Measurements from ENCODE around the gene LNPEP.
A peak's percentile ranks its signal among the peaks of the same experiment; 100 is the strongest.

The LNPEP gene

DNA sequence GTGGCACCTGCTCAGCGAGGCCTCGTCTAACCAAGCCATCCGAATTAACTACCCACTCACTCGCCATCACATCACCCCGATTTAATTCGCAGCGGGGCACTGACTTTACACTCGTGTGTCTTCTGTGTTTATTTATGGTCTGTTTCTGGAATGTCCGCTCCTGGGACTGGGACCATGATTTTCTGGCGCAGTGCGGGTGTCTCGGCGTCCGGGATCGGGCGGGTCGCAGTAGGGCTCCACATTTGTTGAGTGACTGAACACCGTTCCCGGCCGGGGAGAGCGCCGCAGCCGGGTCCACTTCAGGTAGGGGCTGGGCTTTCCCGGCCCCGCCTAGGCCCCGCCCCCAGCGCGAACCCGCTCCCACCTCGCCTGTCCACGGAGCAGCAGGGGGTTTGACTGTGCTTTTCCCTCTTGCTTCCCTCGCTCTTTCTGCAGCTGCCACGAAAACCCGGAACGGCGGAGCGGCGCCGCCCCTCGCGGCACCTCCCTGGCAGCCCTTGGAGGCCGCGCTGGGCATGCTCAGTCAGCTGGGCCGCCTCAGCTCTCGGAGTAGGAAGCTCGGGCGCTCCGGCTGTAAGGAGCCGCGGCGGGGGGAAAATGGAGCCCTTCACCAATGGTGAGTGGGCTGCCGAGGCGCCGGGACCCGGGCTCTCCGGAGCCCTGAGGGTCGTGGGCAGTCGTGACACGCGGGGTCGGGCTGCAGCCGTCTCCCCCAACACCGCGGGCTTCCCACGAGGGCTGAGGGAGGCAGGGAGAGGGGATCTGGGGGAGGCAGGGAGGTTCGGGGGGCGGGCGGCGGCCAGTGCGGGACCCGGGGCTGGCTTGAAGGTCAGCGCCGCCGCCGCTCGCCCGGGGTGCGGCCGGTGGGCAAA is at the start of gene LNPEP:
LNPEP (plus strand) TSS at position 522 of the 872 bp plus-strand sequence; CDS start at position 598, 76 bp downstream.
- DNase-seq: peak; percentile 99

DNA sequence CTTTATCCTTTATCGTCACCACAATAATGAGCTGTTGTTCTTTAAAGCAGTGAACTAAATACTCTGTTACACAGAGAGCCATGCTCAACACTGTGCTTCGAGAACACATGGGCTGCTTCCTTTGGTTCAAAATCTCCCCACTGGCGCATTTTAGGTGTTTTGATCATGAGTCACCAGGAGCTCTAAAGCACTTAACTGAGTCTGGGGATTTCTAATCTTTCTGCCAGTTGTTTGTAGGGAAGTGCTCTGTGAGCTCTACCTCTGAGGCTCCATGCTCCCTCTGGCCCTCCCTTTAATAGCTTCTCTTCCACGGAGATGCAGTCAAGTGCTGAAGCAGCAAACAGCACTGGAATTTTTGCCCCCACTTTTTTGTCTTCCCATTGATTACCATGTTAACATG is 42.5 kb upstream of the LNPEP start:
- peak; percentile 87 for DNase-seq

DNA sequence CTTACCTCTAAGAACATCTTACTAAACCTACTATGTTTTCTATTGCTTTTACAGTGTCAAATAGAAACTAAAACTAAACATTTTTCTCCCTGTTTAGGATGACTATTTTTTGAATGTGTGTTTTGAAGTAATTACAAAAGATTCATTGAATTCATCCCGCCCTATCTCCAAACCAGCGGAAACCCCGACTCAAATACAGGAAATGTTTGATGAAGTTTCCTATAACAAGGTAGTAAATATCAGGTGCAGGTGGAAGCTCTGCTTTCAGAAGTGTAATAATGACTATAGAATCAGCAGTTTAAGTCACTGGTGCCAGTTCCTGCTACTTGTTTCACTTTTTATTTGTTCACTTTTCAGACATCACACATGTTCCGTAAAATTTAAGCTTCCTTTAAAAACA is 39.6 kb upstream of the LNPEP start:
- DNase-seq: no peak

DNA sequence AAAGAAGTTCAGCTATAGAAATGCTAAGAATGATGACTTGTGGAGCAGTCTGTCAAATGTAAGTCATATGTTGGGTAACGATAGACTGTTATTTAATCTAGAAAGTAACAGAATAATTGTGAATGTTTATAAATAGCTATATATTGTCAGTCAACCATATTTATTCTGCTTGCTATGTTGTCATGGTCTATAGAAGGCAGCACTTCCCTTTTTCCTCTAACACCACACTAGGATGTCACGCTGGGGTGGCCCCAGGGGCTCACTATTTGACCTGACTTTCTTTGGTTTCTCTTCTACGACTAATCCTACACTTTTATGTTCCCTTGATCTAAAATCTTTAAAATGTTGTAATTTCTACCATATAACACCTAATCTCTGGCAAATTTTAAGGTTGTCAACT is 39.1 kb upstream of the LNPEP start:
- no peak for DNase-seq

DNA sequence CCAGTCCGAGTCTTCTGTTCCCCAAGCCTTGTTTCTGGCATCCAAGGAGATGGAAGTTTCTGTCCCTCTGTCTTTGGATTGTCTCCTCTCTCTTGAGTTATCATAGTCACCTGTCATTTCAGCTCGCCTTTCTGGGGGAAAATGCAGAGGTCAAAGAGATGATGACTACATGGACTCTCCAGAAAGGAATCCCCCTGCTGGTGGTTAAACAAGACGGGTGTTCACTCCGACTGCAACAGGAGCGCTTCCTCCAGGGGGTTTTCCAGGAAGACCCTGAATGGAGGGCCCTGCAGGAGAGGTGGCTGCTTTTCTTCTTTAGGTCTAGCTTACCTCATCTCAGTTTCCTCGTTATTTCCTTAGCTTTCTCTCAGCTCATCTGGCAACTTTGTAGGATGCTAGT is 34.5 kb upstream of the LNPEP start:
- no peak for DNase-seq

DNA sequence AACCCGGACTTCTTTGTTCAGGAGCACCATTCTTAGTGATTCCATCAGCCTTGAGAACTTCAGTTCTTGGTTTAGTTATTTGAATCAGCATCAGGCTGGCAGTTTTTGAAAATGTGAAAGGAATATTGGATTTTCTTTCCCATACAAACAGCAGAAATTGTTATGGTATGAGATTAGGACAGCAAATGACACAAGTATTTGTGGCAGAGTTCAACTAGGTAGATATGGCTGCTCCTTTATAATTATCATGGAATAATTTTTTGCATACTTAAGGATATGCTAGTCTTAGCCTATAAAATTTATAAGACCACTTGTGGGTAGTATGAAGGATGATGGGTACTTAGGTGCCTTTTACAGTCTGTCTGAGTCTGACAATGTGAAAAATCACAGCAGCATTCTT is 34.0 kb upstream of the LNPEP start:
- DNase-seq: no peak

DNA sequence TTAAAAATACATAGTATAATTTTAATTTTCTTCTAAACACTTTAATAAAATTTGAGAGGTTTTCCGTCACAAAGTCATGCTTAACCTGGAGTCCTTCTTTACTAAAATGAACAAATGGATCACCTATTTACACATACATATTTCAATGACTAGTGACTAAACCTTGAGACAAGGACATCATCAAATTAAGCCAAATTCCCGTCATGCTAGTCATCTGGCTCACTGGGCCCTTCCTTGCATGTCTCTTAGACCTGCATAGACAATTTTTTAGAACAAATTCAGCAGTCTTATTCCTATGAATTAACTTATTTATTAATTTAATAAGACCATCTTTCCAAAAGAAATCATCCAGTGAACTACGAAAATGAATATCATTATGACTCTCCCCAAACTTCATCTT is 33.0 kb upstream of the LNPEP start:
- no peak for DNase-seq

DNA sequence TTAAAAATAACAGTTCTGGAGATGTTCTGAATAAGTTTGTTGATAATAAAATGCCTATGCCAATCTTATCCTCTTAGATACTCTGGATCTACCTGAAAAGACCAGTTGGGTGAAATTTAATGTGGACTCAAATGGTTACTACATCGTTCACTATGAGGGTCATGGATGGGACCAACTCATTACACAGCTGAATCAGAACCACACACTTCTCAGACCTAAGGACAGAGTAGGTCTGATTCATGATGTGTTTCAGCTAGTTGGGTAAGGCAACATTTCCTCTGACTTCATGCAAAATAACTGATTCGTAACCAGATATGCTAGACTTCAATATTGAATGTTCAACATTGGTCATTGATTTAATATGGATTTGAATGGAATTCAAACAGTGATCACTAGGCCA is 32.6 kb upstream of the LNPEP start:
- DNase-seq: no peak

DNA sequence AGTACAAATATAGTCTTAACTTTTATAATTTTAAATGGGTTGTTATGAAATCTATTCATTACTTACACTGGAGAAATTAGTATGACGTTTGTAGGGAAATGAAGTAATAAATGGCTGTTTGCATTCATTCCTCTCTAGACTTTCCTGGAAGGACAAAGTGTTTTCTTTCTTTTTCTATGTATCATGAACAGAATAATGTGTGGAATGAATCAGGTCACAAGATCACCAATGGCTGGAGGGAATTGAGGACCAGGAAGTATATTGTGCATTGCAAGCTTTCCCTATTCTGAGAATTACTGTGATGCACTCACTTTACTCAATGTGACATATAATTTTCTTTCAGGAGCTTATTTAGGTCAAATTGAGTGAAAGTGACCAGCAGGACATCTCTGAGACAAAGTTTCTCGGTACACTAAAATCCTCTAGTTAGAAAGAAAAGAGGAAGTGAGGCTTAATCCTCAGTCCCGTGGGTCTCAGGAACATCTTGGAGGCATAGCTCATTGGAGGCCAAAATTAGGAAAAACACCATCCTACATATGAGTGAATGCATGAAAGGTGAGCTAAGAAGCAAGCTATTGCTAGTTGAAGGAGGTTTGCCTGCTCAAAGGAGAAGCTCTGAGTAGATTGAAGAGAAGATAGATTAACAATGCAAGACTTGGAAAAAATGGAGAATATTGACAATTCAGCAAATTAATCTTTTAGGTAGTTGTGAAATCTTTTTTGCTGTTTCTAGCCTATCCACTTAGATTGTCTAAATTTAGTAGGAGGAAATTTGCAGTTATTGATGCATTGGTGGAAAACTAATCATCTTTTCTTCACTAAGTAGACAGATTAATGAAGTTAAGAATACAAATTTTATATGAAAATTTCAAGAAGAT is 31.6 kb upstream of the LNPEP start:
- no peak for DNase-seq

DNA sequence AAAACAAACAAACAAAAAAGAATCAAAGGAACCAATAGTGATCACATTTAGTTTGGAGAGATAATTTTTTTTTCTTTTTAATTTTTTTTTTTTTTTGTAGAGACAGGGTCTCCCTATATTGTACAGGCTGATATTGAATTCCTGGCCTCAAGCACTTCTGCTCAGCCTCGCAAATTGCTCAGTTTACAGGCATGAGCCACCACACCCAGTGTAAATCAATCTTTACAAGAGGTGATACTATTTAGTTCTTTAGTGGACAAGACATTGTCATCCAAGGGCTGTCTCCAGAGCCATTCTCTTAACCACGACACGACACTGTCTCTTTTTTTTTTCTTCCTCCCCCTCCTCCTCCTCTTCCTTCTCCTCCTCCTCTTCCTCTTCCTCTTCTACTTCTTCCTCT is 30.0 kb upstream of the LNPEP start:
- DNase-seq: no peak

DNA sequence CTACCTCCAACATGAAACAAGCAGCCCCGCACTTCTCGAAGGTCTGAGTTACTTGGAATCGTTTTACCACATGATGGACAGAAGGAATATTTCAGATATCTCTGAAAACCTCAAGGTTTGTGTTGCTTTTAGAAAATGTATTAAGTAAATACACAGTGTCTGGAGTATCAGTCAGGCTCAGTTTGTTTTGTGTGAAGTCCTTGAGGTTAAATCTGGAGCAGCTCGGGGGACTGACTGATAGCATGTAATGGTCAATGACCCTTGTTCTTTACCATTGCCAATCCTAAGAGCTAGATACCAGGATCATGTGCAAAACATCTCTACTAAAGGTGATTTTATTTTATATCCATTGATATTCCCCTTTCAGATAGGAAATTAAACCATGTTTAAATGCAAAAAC is 26.9 kb upstream of the LNPEP start:
- DNase-seq: no peak

DNA sequence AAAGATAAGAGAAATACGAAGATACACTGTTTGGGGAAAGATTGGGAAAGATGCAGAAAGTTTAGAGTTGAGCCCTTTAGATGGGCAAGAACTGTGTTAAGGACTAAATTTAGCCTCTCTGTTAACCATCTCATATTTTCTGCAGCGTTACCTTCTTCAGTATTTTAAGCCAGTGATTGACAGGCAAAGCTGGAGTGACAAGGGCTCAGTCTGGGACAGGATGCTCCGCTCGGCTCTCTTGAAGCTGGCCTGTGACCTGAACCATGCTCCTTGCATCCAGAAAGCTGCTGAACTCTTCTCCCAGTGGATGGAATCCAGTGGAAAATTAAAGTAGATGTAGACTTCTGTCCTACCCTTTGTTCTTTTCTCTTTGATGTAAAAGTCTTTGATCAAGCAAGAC is 26.4 kb upstream of the LNPEP start:
- DNase-seq: no peak

DNA sequence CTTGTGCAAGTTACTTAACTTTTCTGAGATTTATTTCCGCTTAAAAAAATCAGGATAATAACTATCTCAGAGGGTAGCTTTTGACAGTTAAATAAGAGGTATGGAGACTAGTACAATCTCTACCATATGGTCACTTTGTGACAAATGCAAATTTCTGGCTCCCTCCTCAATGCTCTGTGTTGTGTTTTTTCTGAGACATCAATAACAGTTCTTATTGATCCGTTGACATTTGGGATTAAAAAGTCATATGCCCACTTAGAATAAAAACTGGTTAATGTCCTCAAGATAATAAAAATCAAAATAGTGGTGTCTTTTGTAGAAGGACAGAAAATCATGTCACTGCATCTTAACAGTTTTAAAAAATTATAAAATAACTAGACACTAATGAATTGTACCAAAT is 24.7 kb upstream of the LNPEP start:
- no peak for DNase-seq

DNA sequence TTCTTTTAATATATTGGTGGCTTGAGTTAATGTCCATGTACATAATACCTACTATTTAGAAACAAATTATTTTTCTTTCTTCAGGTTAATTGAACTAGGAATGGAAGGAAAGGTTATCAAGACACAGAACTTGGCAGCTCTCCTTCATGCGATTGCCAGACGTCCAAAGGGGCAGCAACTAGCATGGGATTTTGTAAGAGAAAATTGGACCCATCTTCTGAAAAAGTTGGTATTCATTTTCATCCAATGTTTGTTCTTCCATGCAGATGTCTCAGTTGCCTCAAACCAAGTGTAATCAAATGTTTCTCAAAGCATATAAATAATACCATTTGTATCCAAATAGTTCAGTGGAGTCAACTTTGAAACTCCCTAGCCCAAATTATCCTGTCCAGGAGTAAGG is 22.6 kb upstream of the LNPEP start:
- no peak for DNase-seq

DNA sequence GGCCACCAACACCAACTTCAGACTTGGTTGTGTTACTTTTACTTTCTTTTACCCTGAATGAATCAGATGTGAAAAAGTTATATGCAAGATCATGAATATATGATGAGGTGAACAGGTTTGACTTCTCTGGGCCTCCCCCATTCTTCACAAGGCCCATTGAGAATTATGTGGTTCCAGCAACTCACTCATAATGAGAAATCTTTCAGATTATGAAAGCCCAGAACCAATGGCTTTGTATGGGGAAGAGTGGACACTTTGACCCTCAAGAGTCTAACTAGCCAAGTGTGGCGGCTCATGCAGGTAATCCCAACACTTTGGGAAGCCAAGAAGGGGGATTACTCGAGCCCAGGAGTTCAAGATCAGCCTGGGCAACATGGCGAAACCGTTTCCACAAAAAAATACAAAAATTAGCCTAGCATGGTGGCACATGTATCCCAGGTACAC is 16.1 kb upstream of the LNPEP start:
- DNase-seq: no peak

DNA sequence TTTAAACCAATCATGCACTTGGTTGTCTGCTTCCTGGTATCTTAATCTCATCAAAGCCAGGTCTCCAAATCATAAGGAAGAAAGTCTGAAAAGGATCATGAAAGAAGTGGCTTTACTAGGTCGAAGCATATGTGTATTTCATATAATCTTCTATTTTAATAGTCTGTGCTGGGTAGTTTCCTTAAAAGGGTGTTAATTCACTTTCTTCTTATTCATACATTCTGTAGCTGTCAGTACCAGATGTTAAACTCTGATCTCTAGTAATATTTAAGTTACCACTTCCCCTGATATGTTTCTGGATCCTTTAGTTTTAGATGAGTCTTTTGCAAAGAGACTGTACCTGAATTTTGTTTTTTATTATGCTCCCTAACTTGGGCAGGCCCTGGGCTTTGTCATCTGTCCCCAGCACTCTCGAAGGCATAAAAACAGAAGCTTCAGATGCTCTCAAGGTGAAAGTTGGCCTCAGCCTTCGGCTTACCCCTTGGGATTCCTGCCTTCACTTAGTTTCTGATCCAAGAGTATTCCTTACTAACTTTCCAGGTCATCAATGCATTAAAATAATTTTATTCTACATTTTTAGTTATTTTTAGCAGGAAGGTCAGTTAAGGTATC is 15.0 kb upstream of the LNPEP start:
- DNase-seq: no peak

DNA sequence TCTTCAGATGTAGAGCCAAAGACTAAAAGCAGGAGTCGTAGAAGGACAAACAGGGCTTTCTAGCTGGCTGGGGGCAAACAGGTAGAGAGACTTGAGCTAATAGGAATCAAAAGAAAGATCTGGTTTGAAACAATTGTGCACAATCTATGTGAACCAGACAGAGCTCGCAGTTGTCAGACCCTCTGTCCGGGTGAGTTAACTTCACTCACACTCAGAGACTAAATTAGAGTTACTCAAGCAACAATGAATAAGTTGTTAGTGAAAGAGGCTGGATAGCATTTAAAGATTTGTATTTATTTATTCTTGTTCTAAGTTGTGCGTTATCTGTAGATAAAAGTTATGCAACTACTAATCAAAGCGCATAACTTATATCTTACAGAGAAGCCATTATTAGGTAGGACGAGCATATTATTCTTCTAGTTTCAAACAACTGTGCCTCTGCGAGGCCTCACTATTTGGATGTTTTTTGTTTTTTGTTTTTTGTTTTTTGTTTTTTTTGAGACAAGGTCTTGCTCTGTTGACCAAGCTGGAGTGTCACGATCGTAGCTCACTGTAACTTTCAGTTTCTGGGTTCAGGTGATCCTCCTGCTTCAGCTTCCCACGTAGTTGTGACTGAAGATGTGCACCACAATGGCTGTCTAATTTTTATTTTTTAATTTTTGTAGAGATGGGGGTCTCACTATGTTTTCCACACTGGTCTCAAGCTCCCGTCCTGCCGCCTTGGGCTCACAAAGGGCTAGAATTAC is 13.2 kb upstream of the LNPEP start:
- no peak for DNase-seq

DNA sequence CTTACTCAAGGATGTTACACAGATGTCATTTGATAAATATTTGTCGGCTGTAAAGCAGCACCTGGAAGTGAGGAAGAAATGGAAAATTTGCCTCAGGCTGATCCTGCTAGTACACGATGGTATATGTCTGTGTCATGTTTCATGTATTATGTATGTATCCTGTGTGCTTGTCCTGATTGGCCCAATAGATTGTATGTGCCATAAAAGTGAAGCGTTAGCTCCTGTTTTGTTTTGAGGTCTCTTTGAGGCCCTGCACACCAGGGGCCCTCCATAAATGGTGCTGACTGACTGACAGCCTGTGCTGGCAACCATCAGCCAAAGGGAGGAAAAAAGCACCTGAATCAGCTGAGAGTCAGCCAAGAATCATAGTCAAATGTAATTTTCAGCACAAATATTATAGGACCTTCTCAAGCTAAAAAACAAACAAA is 11.8 kb upstream of the LNPEP start:
- DNase-seq: no peak

DNA sequence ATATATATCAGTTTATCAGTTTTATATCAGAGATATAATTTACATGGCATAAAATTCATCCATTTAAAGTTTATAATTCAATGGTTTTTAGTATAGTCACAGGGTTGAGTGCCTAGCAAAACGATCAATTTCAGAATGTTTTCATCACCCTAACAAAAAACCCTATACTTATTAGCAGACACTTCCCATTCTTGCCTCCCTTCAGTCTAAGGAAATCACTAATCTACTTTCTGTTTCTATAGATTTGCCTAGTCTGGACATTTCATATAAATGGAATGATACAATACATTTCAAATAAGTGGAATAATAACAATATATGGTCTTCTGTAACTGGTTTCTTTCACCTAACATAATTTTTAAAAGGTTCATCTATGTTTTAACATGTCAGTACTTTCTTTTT is 9.6 kb upstream of the LNPEP start:
- DNase-seq: no peak

DNA sequence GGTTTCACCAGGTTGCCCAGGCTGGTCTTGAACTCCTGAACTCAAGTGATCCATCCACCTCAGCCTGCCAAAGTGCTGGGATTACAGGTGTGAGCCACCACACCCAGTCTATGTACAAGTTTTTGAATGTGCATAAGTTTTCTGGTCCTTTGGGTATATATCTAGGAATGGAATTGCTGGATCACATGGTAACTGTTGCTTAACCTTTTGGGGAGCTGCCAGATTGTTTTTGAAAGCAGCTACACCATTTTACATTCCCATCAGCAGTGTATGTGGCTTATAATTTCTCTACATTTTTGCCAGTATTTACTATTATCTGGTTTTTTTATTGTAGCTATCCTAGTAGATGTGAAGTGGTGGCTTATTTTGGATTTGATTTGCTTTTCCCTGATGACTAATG is 8.9 kb upstream of the LNPEP start:
- no peak for DNase-seq

DNA sequence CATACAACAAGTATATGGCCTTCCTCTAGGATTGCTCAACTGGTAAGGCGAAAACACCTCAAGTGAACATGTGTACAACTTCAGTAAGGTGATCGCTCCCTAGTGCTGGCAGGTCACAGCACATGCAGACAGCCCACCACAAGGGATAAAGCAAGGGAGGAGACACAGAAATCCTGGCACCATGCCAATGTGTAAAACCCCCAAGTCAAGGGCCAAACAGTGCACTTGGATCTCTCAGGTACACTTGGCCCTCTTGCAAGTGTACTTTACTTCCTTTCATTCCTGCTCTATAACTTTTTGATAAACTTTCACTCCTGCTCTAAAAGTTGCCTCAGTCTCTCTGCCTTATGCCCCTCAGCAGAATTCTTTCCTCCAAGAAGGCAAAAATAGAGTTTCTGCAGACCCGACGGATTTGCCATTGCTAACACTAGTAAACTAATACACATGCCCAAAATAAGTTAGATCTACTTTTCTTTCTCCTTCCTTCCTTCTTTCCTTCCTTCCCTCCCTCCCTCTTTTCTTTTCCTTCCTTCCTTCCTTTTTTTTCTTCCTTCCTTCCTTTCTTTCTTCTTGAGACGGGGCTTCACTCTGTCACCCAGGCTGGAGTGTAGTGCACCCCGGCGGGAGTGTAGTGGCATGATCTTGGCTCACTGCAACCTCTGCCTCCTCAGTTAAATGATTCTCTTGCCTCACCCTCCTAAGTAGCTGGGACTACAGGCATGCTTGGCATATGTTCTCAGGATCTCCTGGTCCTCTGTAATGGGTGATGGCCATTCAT is 6.8 kb upstream of the LNPEP start:
- DNase-seq: no peak

DNA sequence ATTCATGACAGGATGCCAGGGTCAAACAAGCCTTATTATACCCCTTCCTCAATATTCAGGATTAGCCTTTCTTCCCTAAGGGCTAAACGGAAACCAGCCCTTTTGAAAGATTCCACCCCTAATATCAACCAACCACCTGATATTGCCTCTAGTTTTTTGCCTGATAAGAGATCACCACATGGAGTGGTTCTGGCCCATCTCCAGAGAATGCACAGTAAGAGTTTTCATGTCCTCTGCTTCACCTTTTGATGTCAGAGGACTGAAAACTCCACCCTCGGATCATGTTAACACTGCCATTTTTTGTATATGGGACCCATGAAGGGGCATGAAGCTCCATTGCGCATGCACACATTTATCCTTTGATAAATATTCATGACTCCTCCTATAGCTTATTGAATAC is 5.8 kb upstream of the LNPEP start:
- no peak for DNase-seq

Data from islet precursor cell (in vitro differentiated cells).